Neural cell (in vitro differentiated cells): ENCODE measurements around the gene TRABD2B.

ENCODE experiments used
- MXI1 ChIP-seq: fragments of 450-650 bp; conservative IDR thresholded peaks from 2 replicates; pipeline ENCODE4 v1.6.1; 2014; ENCODE audit warnings: antibody characterized with exemption, mild to moderate bottlenecking; ENCODE audit not compliant: poor library complexity, severe bottlenecking
- TAF1 ChIP-seq: IDR thresholded peaks from 2 replicates; pipeline ENCODE4 v1.6.1; 2012; ENCODE audit warnings: low read depth
- TF ChIP-seq, protein P1 (sequence below): fragments of 450-650 bp; IDR thresholded peaks from 2 replicates; pipeline ENCODE4 v1.5.1; 2014; ENCODE audit warnings: antibody characterized with exemption, mild to moderate bottlenecking, moderate library complexity; ENCODE audit not compliant: poor library complexity, severe bottlenecking

DNA sequence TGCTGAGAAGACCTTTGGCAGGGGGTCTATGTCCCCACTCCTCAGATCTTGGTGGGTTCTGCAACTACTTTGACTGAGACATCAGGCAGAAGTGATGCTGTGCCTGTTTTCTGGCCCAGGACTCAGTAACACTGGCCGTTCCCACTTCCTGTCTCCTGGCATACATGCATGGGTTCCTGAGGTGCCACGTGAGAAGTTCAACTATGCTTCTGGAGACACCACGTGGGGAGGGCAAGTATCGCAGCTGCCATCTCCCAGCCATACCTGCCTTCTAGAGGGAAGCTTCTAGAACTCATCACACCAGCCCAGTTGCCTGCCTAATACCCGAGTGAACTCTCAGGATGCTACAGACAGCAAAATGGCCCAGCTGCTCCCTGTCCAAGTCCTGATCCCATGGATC, 65.8 kb downstream of the TRABD2B start:
- no peak for TF ChIP-seq MXI1
- TF ChIP-seq, protein P1, sequence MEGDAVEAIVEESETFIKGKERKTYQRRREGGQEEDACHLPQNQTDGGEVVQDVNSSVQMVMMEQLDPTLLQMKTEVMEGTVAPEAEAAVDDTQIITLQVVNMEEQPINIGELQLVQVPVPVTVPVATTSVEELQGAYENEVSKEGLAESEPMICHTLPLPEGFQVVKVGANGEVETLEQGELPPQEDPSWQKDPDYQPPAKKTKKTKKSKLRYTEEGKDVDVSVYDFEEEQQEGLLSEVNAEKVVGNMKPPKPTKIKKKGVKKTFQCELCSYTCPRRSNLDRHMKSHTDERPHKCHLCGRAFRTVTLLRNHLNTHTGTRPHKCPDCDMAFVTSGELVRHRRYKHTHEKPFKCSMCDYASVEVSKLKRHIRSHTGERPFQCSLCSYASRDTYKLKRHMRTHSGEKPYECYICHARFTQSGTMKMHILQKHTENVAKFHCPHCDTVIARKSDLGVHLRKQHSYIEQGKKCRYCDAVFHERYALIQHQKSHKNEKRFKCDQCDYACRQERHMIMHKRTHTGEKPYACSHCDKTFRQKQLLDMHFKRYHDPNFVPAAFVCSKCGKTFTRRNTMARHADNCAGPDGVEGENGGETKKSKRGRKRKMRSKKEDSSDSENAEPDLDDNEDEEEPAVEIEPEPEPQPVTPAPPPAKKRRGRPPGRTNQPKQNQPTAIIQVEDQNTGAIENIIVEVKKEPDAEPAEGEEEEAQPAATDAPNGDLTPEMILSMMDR: no peak
- TF ChIP-seq TAF1: no peak
